NB4 (cell line): ENCODE measurements around the gene FOSL2.

Experiments
- CTCF ChIP-seq: IDR thresholded peaks from one replicate; pipeline ENCODE4 v1.5.1; 2012; ENCODE audit warnings: low read depth, low read length
- MAX ChIP-seq: IDR thresholded peaks from 2 replicates; pipeline ENCODE4 v1.6.1; 2011; ENCODE audit warnings: low read depth, low read length
- MYC ChIP-seq: IDR thresholded peaks from 2 replicates; pipeline ENCODE4 v1.6.1; 2011; ENCODE audit warnings: low read depth, low read length
- POLR2A ChIP-seq: IDR thresholded peaks from 2 replicates; pipeline ENCODE4 v1.6.1; 2011; ENCODE audit warnings: mild to moderate bottlenecking; ENCODE audit not compliant: insufficient read length; ENCODE audit errors: extremely low read depth

GRCh38 chr2:28449488-28450395 lies 57.1 kb downstream of the FOSL2 start:
- TF ChIP-seq CTCF (no peak), MAX (no peak), POLR2A (no peak), MYC (no peak)
